H9 (cell line): ENCODE data around the gene FANK1. TPM values are rescaled to one million over a fixed set of nuclear protein-coding genes. Genes with fewer than 3 reads are reported as not detected.
A peak's percentile ranks its signal among the peaks of the same experiment; 100 is the strongest.

ENCODE experiments used
- DNase-seq: peaks from one replicate; pipeline ENCODE4 v3.0.0-alpha.2; 2017
- H2AFZ ChIP-seq: one replicate; pipeline ENCODE4 v1.6.1; 2013; ENCODE audit warnings: mild to moderate bottlenecking, low read length, control low read depth, moderate library complexity
- H2AK5ac ChIP-seq: 2 replicates; pipeline ENCODE4 v1.6.1; 2013; ENCODE audit warnings: low read length, control low read depth, mixed read lengths; ENCODE audit not compliant: insufficient read length
- H2BK120ac ChIP-seq: one replicate; pipeline ENCODE4 v1.6.1; 2013; ENCODE audit warnings: low read depth, mild to moderate bottlenecking, low read length, control low read depth, inconsistent platforms; ENCODE audit not compliant: poor library complexity, severe bottlenecking
- H2BK12ac ChIP-seq: 2 replicates; pipeline ENCODE4 v1.6.1; 2013; ENCODE audit warnings: low read length, control low read depth, mixed read lengths, low read depth; ENCODE audit not compliant: insufficient read length
- H2BK15ac ChIP-seq: 2 replicates; pipeline ENCODE4 v1.6.1; 2013; ENCODE audit warnings: low read depth, low read length, control low read depth
- H2BK20ac ChIP-seq: one replicate; pipeline ENCODE4 v1.6.1; 2013; ENCODE audit warnings: low read depth, mild to moderate bottlenecking, low read length, control low read depth, inconsistent platforms; ENCODE audit not compliant: poor library complexity, severe bottlenecking
- H2BK5ac ChIP-seq: 2 replicates; pipeline ENCODE4 v1.6.1; 2013; ENCODE audit warnings: low read length, control low read depth, mixed read lengths; ENCODE audit not compliant: insufficient read length
- H3K14ac ChIP-seq: 2 replicates; pipeline ENCODE4 v1.6.1; 2013; ENCODE audit warnings: low read length, control low read depth; ENCODE audit not compliant: insufficient read depth
- H3K18ac ChIP-seq: 2 replicates; pipeline ENCODE4 v1.6.1; 2013; ENCODE audit warnings: low read depth, mild to moderate bottlenecking, mixed read lengths, low read length, control low read depth; ENCODE audit not compliant: insufficient read length
- H3K23ac ChIP-seq: 2 replicates; pipeline ENCODE4 v1.6.1; 2013; ENCODE audit warnings: low read length, control low read depth, mixed read lengths, low read depth; ENCODE audit not compliant: insufficient read length
- H3K23me2 ChIP-seq: 2 replicates; pipeline ENCODE4 v1.6.1; 2013; ENCODE audit warnings: low read depth, mild to moderate bottlenecking, mixed read lengths, low read length, control low read depth; ENCODE audit not compliant: insufficient read length, poor library complexity, severe bottlenecking
- H3K27ac ChIP-seq: 2 replicates; pipeline ENCODE4 v1.5.1; 2013; ENCODE audit warnings: low read length, control low read depth, mixed read lengths, low read depth; ENCODE audit not compliant: insufficient read length
- H3K27me3 ChIP-seq: 2 replicates; pipeline ENCODE4 v1.6.1; 2013; ENCODE audit warnings: low read length, control low read depth, inconsistent platforms; ENCODE audit not compliant: insufficient read depth
- H3K4ac ChIP-seq: 2 replicates; pipeline ENCODE4 v1.6.1; 2013; ENCODE audit warnings: low read depth, mild to moderate bottlenecking, control low read depth, inconsistent platforms, low read length, moderate library complexity
- H3K4me1 ChIP-seq: 2 replicates; pipeline ENCODE4 v1.6.1; 2013; ENCODE audit warnings: low read length, control low read depth, inconsistent platforms; ENCODE audit not compliant: insufficient read depth
- H3K4me2 ChIP-seq: 2 replicates; pipeline ENCODE4 v1.6.1; 2013; ENCODE audit warnings: low read length, control low read depth, mixed read lengths; ENCODE audit not compliant: insufficient read length, insufficient read depth
- H3K56ac ChIP-seq: 2 replicates; pipeline ENCODE4 v1.6.1; 2013; ENCODE audit warnings: low read depth, mild to moderate bottlenecking, mixed read lengths, low read length, control low read depth; ENCODE audit not compliant: insufficient read length
- H3K79me1 ChIP-seq: 2 replicates; pipeline ENCODE4 v1.6.1; 2013; ENCODE audit warnings: low read depth, mild to moderate bottlenecking, moderate library complexity, low read length, control low read depth, inconsistent platforms; ENCODE audit not compliant: insufficient read depth, poor library complexity, severe bottlenecking
- H3K79me2 ChIP-seq: 2 replicates; pipeline ENCODE4 v1.6.1; 2013; ENCODE audit warnings: low read length, control low read depth, inconsistent platforms; ENCODE audit not compliant: insufficient read depth
- H3K9ac ChIP-seq: 2 replicates; pipeline ENCODE4 v1.6.1; 2013; ENCODE audit warnings: low read length, control low read depth, mixed read lengths; ENCODE audit not compliant: insufficient read length; ENCODE audit errors: extremely low read depth
- H3K9me3 ChIP-seq: one replicate; pipeline ENCODE4 v1.6.1; 2013; ENCODE audit warnings: low read depth, low read length, inconsistent platforms; ENCODE audit not compliant: control insufficient read depth
- H3T11ph ChIP-seq: one replicate; pipeline ENCODE4 v1.6.1; 2013; ENCODE audit warnings: mild to moderate bottlenecking, low read length, control low read depth, inconsistent platforms
- H4K20me1 ChIP-seq: one replicate; pipeline ENCODE4 v1.6.1; 2013; ENCODE audit not compliant: control insufficient read depth, insufficient read length, insufficient read depth
- H4K5ac ChIP-seq: 2 replicates; pipeline ENCODE4 v1.6.1; 2013; ENCODE audit warnings: low read depth, mild to moderate bottlenecking, mixed read lengths, low read length, control low read depth; ENCODE audit not compliant: insufficient read length
- H4K8ac ChIP-seq: replicated peaks from 2 replicates; pipeline ENCODE4 v1.6.1; 2013; ENCODE audit warnings: low read length, control low read depth, mixed read lengths, low read depth; ENCODE audit not compliant: insufficient read length
- H4K91ac ChIP-seq: 2 replicates; pipeline ENCODE4 v1.6.1; 2013; ENCODE audit warnings: low read depth, mild to moderate bottlenecking, moderate library complexity, mixed read lengths, low read length, control low read depth; ENCODE audit not compliant: insufficient read length
- H3K27ac Mint-ChIP-seq, 3 experiments: 2 replicates in 2 of 3; 3 replicates in 1 of 3; pipeline ENCODE4 v1.8.0; 2020 to 2021; ENCODE audit warnings: mixed read lengths in 3 of 3, mild to moderate bottlenecking in 1 of 3, moderate library complexity in 1 of 3
- H3K27me3 Mint-ChIP-seq: 2 replicates; pipeline ENCODE4 v1.8.0; 2021; ENCODE audit warnings: low read depth, mild to moderate bottlenecking, moderate library complexity, mixed read lengths
- H3K36me3 Mint-ChIP-seq, 3 experiments: 2 replicates in 2 of 3; 3 replicates in 1 of 3; pipeline ENCODE4 v1.8.0; 2020 to 2021; ENCODE audit warnings: low read depth in 3 of 3, mixed read lengths in 3 of 3; ENCODE audit not compliant: insufficient read depth in 1 of 3
- H3K4me1 Mint-ChIP-seq, 2 experiments: 2 replicates each; pipeline ENCODE4 v1.8.0; 2020; ENCODE audit warnings: mixed read lengths in 2 of 2
- H3K4me3 Mint-ChIP-seq, 2 experiments: 2 replicates in 1 of 2; 3 replicates in 1 of 2; pipeline ENCODE4 v1.8.0; 2020 to 2021; ENCODE audit warnings: mild to moderate bottlenecking in 2 of 2, mixed read lengths in 2 of 2, moderate library complexity in 1 of 2
- H3K9me3 Mint-ChIP-seq, 2 experiments: 2 replicates in 1 of 2; 3 replicates in 1 of 2; pipeline ENCODE4 v1.8.0; 2020; ENCODE audit warnings: mild to moderate bottlenecking in 2 of 2, mixed read lengths in 2 of 2, moderate library complexity in 1 of 2
- WGBS: extraction: QIAGEN DNeasy Blood & Tissue Kit; methylation state at CpG from one replicate; pipeline ENCODE4 v1.1.7; 2013; ENCODE audit warnings: missing lambda C conversion rate, low lambda C conversion rate, mixed read lengths; ENCODE audit not compliant: insufficient read length; ENCODE audit errors: extremely low coverage; 5-methylcytosine and 5-hydroxymethylcytosine counted together
- total RNA-seq: library from RNA; stranded (reverse); gene quantifications from 2 replicates; pipeline ENCODE4 v1.2.1, GENCODE V29; 2021
- TF ChIP-seq, protein P1 (sequence below): fragments of 200-600 bp; sonication (generic); conservative IDR thresholded peaks from 3 replicates; pipeline ENCODE4 v1.8.0; 2021; ENCODE audit warnings: antibody characterized with exemption, mild to moderate bottlenecking

Gene FANK1
- total RNA-seq, 1 experiment from 2014 or later: 0.68 TPM

DNA sequence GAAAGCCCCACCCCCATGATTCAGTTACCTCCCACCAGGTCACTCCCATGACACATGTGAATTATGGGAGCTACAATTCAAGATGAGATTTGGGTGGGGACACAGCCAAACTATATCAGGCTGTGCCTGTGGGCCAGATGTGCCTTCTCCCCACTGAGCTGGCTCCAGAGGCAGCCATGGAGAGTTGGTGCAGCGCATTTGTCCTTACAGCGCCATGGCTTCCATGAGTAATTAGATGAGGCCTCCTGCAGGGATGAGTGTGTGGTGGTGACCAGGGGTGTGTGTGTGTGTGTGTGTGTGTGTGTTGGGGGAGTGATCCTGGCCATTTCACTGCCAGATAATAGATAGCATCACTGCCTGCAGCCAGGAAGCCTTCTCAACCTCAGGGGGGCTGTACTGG lies 94.6 kb downstream of the FANK1 start:
- H4K20me1 ChIP-seq: no peaks in the 10 kb centered on the region
- H4K8ac ChIP-seq: no peak overlapping the region
- no peak overlapping the region for H3K56ac ChIP-seq
- H3K23me2 ChIP-seq: no peaks in the 10 kb centered on the region
- H3K4me1 ChIP-seq: no peaks in the 10 kb centered on the region
- no peak overlapping the region for H2BK5ac ChIP-seq
- no peak overlapping the region for H3K4me3 Mint-ChIP-seq
- H3T11ph ChIP-seq: no peak overlapping the region
- no peaks in the 10 kb centered on the region for H3K79me2 ChIP-seq
- H3K18ac ChIP-seq: no peak overlapping the region
- H3K27me3 ChIP-seq: no peaks in the 10 kb centered on the region
- peak overlapping the region in 1 of 3 experiments; percentile 83; a peak in 1 of 7 replicates for H3K27ac Mint-ChIP-seq
- peaks cover 9 to 13% of the 10 kb centered on the region in 2 experiments; a peak in 4 of 5 replicates for H3K9me3 Mint-ChIP-seq
- TF ChIP-seq, protein P1, sequence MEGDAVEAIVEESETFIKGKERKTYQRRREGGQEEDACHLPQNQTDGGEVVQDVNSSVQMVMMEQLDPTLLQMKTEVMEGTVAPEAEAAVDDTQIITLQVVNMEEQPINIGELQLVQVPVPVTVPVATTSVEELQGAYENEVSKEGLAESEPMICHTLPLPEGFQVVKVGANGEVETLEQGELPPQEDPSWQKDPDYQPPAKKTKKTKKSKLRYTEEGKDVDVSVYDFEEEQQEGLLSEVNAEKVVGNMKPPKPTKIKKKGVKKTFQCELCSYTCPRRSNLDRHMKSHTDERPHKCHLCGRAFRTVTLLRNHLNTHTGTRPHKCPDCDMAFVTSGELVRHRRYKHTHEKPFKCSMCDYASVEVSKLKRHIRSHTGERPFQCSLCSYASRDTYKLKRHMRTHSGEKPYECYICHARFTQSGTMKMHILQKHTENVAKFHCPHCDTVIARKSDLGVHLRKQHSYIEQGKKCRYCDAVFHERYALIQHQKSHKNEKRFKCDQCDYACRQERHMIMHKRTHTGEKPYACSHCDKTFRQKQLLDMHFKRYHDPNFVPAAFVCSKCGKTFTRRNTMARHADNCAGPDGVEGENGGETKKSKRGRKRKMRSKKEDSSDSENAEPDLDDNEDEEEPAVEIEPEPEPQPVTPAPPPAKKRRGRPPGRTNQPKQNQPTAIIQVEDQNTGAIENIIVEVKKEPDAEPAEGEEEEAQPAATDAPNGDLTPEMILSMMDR: no peak
- H3K4me2 ChIP-seq: no peak overlapping the region
- no peak overlapping the region for H2AK5ac ChIP-seq
- no peak overlapping the region for H3K9ac ChIP-seq
- no peak overlapping the region for H4K91ac ChIP-seq
- H4K5ac ChIP-seq: no peak overlapping the region
- no peak overlapping the region for H2BK20ac ChIP-seq
- no peak overlapping the region for H3K23ac ChIP-seq
- no peak overlapping the region for H3K4ac ChIP-seq
- H3K14ac ChIP-seq: no peak overlapping the region
- no peak overlapping the region for H2BK120ac ChIP-seq
- peaks cover 4% of the 10 kb centered on the region; the same call in 1 of the 2 replicates for H3K27me3 Mint-ChIP-seq
- H3K36me3 Mint-ChIP-seq: peaks cover 0 to 12% (median 5%) of the 10 kb centered on the region in 3 experiments; a peak in 4 of 7 replicates
- H2BK12ac ChIP-seq: no peak overlapping the region
- H2AFZ ChIP-seq: no peak overlapping the region
- H3K9me3 ChIP-seq: no peaks in the 10 kb centered on the region
- no peak overlapping the region for H2BK15ac ChIP-seq
- no peak for DNase-seq
- H3K27ac ChIP-seq: no peak overlapping the region
- WGBS: no CpG with 5 or more reads among the region's 2 CpGs
- H3K79me1 ChIP-seq: no peaks in the 10 kb centered on the region
- H3K4me1 Mint-ChIP-seq: peaks cover 2% of the 10 kb centered on the region in 2 experiments; a peak in 2 of 4 replicates
